GM19025 (cell line): Measurements from ENCODE around the gene CALHM5.
A peak's percentile ranks its signal among the peaks of the same experiment; 100 is the strongest.

Source experiments
- ATAC-seq: cut with Tn5 transposase; IDR thresholded peaks from one replicate; pipeline ENCODE4 v1.9.1; 2021; ENCODE audit warnings: mild to moderate bottlenecking, low read depth, moderate library complexity; ENCODE audit not compliant: unreplicated experiment

Gene CALHM5

DNA sequence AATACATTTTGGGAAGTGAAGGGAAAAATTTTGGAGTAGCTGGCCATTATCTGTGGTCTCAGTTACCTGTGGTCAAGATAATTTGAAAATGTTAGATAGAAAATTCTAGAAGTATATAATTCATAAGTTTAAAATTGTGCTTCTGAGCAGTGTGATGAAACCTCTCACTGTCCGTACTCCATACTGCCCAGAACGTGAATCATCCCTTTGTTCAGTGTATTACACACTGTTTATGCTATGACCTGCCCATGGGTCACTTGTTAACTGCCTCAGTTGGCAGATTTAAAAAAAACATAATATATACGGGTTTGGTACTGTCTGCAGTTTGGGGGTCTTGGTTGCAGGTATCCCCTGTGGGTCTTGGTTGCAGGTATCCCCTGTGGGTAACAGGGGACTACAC, 4.1 kb upstream of the CALHM5 start:
- no peak for ATAC-seq

DNA sequence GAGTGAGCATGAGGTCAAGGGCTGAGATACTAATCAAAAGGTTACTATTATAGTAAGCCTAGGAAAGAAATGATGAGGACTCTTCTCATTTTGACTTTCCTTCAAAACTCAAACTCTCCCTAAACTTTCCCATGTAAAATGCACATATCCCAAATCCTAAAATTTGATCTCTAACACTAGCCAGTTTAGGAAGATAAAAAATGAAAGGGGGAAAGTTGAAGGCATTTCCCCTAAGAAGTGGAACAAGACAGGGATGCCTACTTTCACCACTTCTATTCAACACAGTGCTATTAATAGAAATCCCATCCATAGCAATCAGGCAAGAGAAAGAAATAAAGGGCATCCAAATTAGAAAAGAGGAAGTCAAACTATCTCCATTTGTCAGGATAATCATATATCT, 2.9 kb upstream of the CALHM5 start:
- ATAC-seq, result no peak

DNA sequence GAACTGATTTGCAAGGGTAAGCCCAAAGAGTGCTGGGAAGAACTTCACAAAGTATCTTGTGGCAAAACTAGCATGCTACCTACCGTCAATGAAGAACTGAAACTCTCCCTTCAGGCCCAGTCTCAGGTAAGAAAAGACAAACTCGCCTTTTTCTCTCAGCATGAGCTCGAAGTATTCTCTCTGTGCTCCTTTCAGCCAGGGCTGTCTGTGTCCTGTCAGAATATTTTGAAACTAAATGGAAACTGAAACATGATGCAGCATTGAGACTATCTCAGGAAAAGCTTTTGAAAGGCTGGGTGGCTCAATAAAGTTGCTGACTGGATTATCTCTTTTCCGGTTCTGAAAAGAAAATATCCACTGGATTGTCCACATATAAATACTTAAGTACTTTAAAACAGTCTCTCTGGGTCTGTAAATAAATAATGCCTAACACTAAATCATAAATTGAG, 696 bp downstream of the CALHM5 start:
- no peak for ATAC-seq

DNA sequence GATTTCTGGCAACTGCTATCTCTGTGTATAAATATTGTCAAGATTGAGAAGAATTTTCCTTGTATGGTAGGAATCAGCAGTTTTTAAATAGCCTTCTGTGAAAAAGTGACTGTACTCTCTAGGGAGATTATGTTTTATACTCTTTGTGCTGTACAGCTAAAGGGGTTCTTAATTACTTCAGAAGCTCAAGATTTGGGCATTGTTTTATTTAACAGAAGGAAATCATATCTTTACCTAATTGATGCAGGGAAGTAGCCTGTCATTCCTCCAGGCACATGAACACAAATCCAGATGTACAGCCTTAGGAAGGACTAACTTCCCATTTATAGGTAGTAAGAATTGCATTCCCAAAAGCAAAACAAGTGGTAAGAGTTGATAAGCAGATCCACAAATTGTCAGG, 1.3 kb downstream of the CALHM5 start:
- ATAC-seq, result no peak

DNA sequence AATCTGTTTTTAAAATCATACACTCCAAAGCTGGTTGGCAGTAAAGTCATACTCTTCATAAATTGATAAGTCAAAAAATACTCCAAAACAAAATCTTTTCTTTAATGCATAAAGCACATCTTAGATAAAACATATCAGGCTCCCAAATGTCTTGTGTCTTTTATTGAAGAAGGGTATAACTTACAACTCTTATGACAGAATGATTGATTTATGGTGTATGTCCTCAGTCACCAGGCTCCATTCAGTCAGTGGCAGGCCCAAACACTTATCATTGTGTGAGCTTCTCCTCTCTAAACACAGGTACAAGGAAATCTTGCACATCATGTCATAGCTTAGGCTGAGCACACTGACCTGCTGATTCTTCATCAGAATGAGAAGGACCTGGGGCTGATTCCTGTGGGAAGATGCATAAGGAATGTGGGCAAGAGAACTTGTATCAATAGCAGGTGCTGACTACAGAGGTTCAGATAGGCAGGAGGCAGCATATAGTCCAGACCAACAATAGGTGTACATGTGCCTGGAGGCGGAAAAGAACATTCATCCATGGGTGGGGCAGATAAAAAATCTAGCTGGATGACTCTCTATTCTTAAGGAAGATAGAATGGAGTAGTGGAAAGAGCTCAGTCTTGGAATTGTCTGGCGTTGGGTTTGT, 1.9 kb downstream of the CALHM5 start:
- no peak for ATAC-seq

DNA sequence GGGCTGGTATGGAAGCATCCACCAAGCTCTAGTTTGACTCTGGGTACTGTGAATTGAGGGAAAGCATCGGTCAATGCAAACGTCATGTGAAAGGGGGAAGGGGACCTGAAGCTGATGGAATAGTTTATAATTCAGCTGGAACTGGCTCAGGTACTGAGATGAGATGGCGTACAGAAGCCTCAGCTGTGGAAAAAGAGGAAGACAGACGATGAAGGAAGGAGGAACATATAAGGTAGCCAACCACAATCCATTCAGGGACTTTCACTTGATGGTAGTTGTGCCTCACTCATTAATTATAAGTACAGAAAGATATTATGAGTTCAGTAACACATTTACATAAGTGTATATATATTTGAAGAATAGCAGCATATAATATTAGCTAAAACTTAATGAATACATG, 2.7 kb downstream of the CALHM5 start:
- no peak for ATAC-seq

DNA sequence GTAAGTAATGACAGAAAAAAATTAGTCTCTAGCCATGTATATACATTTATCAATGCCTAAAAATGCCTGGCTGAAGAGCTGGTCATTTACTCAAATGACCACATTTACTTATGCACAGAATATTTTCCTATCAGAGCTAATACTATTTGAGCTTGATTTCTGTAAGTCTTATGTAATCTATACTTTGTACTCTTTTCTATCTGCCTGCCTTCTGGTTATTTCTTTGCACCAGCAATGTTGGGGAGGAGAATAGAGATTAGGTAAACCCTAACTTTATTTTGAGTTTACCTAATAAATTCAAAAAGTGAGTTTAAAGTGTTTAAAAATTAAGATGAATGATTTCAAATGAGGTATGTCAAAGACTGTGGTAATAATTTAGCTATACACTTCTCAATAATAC, 3.7 kb downstream of the CALHM5 start:
- ATAC-seq, result no peak

DNA sequence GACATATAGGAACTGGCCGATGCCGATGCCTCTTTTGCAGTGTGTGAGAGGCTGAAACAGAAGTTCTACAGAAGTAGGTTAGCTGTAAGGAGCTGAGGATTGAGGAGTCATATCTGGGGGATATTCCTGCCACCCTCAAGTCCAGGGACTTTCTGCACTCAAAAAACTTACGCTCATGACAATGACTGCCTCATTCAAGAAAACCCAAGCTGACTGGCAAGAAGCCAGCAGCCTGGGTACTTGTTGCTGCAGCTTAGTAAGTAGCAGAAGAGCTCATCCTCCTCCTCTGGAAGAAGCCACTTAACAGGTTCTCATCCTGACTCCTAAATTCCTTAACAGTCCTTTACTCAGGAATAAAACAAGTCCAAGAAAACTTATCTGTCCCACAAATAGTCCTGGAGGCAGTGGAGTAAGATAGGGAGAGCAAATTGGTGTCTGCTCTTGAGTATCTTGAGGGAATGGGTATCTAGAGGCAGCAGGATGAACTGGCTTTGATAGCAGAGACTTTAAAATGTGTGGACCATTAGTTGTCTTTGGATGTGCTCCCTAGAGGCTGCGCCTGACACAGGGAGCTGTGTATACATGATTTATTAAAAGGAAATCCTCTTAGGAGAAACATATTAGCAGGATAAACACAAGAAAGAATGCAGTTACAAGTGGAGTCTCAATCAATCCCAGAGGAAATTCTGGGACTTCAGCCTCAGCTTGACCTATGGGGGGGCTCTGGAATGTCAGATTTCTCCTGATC, 7.4 kb downstream of the CALHM5 start:
- no peak for ATAC-seq

DNA sequence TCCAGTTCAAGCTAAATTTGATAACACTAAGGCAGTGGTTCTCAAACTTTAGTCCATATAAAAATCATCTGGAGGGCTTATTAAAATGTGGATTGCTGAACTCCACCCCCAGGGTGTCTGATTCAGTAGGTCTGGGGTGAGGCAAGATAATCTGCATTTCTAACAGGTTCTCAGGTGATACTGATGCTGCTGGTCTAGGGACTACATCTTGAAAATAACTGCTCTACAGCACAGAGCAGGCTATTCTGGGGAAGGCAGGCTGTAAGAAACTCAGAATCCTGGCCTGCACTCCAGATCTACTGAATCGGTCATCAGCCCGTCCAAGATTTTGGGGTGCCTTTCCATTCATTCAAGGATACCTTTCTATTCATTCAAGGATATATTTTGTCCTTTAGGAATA, 11.5 kb downstream of the CALHM5 start:
- ATAC-seq, result no peak

DNA sequence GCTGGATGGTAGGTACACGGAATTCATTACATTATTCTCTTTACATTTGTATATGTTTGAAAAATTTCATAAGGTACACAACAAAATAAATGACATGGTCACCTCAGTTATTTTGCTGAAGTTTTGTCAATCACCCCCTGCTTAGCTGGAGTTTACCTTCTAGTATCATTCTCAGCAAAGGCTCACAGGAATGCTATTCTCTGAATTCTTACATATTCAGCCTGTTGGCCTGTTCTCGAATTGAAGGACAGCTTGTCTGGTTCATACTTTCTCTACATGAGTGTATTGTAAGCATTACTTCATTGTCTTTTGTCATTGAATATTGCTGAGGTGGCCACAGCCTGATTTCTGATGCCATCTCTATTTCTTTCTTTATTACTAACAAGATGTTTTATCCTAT, 12.8 kb downstream of the CALHM5 start:
- ATAC-seq, result no peak

DNA sequence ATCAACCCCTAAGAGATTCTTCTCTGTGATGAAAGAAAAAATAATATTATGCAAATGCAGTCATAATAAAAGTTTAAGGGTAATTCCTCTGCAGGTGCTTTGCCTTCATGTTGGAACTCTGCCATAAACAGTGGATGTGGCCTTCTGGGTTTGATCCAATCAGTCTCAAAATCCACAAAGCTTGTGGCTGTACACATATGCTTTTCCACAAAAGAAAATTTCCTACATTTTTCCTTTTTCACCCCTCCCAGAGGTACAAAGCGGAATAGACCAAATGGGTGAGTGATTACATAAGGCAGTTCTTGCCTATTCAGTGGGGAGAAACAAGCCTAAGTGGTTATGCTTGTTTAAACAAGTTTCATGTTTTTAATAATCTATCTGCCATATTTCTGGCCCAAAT, 16.7 kb downstream of the CALHM5 start:
- no peak for ATAC-seq

DNA sequence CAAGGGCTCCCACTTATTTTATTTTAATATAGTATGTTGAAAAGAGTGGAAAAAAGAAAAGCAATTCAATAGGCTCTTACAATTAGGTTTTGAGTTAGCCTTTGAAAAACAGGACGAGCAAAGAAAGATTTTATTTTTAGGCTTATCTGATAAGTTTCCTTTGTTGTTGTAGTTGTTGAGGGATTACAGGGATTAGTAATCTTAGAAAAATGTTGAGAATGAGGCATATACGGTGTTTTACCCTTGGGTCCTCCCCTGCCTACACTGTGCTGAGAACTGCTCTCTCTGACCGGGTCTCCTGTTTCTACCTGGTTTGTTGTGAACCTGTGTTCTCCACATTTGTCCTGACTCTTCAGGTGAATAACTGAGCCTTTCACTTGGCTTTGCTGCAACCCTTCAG, 17.3 kb downstream of the CALHM5 start:
- ATAC-seq, result no peak

DNA sequence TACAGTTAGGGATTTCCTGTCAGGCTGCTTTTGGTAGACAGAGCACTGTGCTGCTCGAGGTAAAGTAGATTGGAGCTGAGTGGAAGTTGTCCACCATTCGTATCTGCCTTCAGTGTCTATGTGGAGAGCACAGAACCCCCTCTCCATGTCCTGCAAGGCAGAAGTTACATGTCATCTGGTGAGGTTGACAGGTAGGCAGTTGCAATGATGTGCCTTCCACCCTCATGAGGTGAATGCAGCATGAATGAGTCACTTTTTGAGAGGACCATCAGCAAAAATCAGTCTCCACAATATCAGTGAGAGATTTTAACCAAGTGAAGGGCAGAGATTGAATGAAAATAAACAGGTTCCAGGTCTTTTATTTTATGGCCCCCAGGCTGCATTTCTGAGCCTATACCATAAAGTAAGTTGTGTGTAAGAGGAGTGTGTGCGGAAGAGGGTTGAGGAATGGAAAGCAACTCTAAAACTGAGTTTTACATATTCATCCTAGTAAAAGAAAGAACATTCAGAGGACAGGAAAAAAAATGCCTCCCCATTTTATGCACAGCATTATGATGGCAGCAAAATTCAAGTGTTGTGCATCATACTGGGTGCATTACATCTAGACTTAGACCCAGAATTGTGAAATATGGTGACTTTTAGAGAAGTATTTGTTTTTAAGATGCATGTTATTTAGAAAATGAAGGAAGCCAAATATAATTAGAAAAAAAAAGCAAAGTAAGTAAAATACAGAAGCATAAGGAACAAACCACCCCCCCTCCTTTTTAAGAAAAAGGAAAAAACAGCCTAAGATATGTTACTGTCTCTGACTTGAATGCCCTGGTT, 18.2 kb downstream of the CALHM5 start:
- ATAC-seq, result no peak

DNA sequence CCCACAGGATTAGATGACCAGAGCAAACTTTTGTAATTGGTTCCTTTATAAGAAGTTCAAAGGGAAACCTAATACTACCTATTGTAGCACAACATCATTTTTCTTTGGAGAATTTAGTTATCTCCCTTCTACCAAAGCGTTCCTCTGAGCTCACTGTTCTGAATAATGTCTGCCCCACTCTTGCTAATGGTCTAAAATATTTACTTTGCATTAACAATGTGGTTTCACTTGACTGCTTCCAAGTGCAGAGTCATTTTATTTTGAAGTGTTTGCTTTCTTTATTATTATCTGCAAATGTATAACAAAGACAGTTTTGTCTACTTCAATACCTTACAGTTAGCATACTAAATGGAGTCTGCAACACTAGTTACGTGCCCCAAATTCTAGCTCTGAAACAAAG, 19.0 kb downstream of the CALHM5 start:
- no peak for ATAC-seq

DNA sequence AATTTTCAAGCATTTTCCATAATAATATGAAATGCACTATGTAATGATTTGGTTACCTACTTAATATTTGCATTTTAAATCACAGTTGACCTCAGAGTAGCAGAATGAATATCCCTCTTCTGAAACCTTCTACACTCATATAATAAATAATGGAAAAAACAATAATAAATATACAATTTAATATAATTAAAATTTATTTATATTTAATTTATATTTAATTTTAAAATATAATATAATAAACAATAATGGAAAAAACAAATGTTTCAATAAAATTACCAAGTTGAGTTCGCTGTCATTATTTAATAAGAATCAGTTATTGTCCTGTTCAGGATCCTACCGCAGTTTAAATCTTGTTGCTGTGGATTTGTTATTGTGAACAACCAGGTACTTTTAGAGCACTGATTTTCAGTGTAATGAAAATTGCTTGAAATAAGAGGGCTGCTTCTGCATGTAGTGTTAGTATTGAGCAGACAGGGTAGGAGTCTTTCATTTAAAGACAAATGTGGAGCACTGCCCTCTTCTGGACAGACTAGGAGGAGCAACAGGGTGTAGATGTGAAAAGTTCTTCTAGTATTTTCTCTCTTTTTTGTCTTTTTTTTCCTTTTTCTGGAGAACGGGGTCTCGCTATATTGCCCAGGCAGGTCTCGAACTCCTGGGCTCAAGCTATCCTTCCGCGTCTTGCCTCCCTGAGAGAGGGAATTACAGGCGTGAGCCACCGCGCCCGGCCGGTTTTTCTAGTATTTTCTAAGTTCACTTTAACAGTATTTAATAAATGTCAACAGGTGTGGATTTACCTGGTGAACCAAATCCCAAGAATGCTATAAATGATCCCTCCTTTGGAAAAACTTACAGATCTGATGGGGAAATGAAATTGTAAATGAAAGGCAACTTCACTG, 20.5 kb downstream of the CALHM5 start:
- peak; percentile 73 for ATAC-seq

DNA sequence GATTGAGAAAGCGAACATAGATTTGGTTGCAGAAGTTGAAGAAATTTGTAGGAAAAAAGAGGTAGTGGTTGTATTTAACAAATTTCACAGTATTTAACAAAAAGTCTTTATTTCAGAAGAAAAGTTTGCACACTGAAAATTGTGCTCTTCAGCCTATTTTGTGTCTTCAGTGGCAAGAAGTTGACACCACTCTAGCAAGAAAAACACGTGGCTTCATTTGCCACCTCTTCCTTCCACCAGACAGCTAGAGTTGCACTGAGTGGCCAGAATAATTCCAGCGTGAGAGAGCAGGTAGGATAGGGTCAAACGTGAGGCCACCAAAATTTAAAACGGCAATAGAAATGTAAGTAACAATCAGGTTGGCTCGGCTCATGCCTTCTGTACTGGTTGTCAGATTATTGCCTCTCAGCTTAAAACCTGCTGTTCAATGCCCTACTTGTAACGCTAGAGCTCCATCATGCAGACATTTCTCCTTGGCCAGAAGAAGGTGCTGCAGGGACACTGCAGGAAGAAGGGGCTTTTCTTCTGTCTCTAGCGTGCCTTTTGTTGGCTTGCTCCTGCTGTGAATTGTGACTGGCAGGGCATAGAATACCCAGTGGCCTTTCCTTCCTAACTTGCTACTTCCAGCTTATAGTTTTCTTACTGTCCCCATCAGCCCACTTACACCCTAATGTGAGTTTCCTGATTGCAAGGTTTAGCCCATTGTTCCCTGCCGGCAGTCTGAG, 22.0 kb downstream of the CALHM5 start:
- ATAC-seq, result no peak

DNA sequence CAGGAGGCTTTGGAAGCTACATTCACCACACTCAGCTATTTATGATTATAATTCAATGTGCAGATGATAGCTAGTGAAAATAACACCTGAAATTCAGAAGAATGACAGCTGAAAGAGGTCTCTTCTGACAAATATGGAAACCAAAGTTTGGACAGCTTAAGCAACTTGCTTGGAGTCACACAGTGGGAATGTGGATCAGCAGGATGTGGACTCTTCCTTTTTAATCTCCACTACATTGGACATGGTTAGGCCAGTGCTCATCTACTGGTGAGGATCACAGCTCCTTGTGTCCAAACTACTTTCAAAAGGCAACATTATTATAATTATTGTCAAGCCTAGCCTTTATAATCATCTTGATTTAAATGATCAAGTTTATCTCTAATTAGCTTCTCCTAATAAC, 23.7 kb downstream of the CALHM5 start:
- no peak for ATAC-seq

DNA sequence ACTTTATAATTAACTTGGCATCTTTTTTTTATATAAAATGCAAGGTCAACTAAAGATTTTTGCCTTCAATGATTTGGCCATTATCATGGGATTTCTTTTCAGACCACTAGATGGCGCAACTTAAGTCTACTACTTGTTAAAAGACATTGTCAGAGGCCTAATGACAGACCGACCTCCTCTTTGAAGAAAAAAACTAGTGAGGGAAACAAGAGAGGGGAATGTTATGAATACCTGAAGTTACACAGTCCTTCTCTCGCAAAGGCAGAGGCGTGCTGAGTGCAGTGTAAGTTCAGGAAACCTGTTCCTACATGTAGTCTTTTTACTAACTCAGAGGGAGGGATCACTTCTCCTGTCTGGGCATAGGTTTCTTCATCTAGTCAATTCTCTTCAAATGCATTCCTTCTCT, 24.8 kb downstream of the CALHM5 start:
- no peak for ATAC-seq

DNA sequence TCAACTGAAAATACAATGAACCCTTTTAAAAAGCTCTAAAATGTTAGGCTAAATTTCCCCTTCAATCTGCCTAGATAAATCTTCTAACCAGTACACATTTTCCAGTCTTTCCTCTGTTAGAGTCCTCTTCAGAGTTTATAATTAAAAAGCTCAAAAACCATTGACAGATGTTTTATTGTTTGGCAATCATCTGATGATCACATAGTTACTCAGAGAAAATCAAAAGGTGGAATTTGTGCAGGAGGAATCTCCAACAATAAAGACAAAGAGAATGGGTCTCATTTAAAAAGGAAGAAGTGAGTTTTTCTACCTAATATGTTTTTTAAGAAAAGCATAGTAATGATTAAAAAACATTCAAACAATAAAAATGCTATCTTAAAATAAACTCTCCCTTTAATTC, 31.0 kb downstream of the CALHM5 start:
- ATAC-seq, result no peak

DNA sequence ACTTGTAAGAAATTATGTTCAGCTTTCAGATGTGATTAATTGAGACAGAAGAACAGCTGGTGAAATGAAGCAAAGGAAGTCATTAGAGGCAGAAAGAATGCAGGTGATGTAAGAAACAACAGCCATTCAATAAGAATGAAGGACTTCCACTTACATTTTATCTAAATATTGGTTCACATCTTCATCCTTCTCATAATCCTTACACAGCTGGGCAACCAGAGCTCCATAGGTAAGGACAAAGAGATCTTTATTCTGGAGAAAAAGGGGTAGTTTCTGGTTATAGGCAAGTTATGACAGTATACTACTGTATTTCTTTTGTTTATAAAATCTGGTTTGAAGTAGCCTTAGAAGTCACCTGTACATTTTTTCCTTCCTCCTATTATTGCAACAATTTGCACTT, 31.7 kb downstream of the CALHM5 start:
- no peak for ATAC-seq
